Caki2 (cell line): ENCODE data around the gene TMEM132A. TPM values are rescaled to one million over a fixed set of nuclear protein-coding genes. Genes with fewer than 3 reads are reported as not detected.
"Not testable (repeated sequence)": the region's sequence is repeated elsewhere in the genome, so short reads cannot be mapped to it uniquely, and the experiment has no call there.

Source experiments
- DNase-seq: peaks from one replicate; pipeline ENCODE4 v3.0.0-alpha.2; 2015; ENCODE audit warnings: low read depth
- in situ Hi-C: cut with HindIII; loops from 2 replicates; pipeline ENCODE4 v1.10.0; 2016; ENCODE audit warnings: low sequenced_read_pairs, low pct_unique_long_range_greater_than_20kb, mixed read lengths
- total RNA-seq: library from RNA; depleted of rRNA; stranded (reverse); fragments of >200 nt; shearing (Covaris generic); gene quantifications from 2 replicates; pipeline ENCODE4 v1.2.3, GENCODE V29; 2014; ENCODE audit warnings: low replicate concordance

The TMEM132A gene
- total RNA-seq, 1 experiment from 2014 or later = 36.7 TPM

GRCh38 chr11:60970890-60971289 is 46.6 kb downstream of the TMEM132A start:
- in situ Hi-C loops = no loop called here
- no peak for DNase-seq

GRCh38 chr11:60971520-60971919 is 47.3 kb downstream of the TMEM132A start, which contains the start of gene CD6:
Gene CD6 (plus strand): TSS chr11:60971680. CDS start chr11:60971866, 186 bp downstream.
- DNase-seq = no peak

GRCh38 chr11:60972182-60973030 is 48.1 kb downstream of the TMEM132A start:
- DNase-seq = no peak
- in situ Hi-C loops = no loop called here

More at GRCh38 chr11:60971520-60971919, 47.3 kb downstream of the TMEM132A start, which contains the start of gene CD6:
- in situ Hi-C loops = no loop called here

GRCh38 chr11:60973699-60974098 is 49.4 kb downstream of the TMEM132A start:
- no peak for DNase-seq
- in situ Hi-C loops = no loop called here

GRCh38 chr11:60974316-60974715 is 50.1 kb downstream of the TMEM132A start:
- DNase-seq, in situ Hi-C loops: not testable (repeated sequence)

- DNase-seq = no peak
- in situ Hi-C loops = no loop called here
Observed at GRCh38 chr11:60974726-60975125, 50.5 kb downstream of the TMEM132A start.

- no peak for DNase-seq
- in situ Hi-C loops = no loop called here
Observed at GRCh38 chr11:60977224-60977623, 53.0 kb downstream of the TMEM132A start.

GRCh38 chr11:60977836-60978235 is 53.6 kb downstream of the TMEM132A start:
- no peak for DNase-seq
- in situ Hi-C loops = no loop called here

GRCh38 chr11:60978546-60979380 is 54.5 kb downstream of the TMEM132A start:
- no peak for DNase-seq
- in situ Hi-C loops = no loop called here

- DNase-seq = no peak
- in situ Hi-C loops = no loop called here
Observed at GRCh38 chr11:60981515-60981914, 57.3 kb downstream of the TMEM132A start.

- no peak for DNase-seq
- in situ Hi-C loops = no loop called here
Observed at GRCh38 chr11:60982184-60982583, 57.9 kb downstream of the TMEM132A start.

GRCh38 chr11:60984149-60984548 is 59.9 kb downstream of the TMEM132A start:
- DNase-seq = no peak
- in situ Hi-C loops = no loop called here

GRCh38 chr11:60984636-60985035 is 60.4 kb downstream of the TMEM132A start:
- no peak for DNase-seq
- in situ Hi-C loops = no loop called here

GRCh38 chr11:60985501-60985900 is 61.2 kb downstream of the TMEM132A start:
- DNase-seq = no peak
- in situ Hi-C loops = no loop called here

- in situ Hi-C loops = no loop called here
- DNase-seq = no peak
Observed at GRCh38 chr11:60985991-60986915, 62.0 kb downstream of the TMEM132A start.
